ENCODE data around the gene TCF4.

TCF4 gene

GRCh38 chr18:55402731-55403405, 185.1 kb downstream of the TCF4 start:
- Histone ChIP-seq H3K4me2 (ENCODE audit: low read depth, low read length) (no peak overlapping the region), H3K4me3 (ENCODE audit: low read length) (no peak overlapping the region), H3K79me2 (ENCODE audit: low read length) (no peaks in the 10 kb centered on the region), H3K27me3 (replicated peaks; ENCODE audit: insufficient read depth, low read length) (no peaks in the 10 kb centered on the region), H3F3A (ENCODE audit: insufficient read depth, low read length) (no peaks in the 10 kb centered on the region), H3K9ac (ENCODE audit: low read length) (no peak overlapping the region), H3K27ac (ENCODE audit: low read length) (no peak overlapping the region), H3K4me1 (ENCODE audit: low read length) (no peaks in the 10 kb centered on the region), H3K9me3 (replicated peaks; ENCODE audit: insufficient read depth, low read length) (no peaks in the 10 kb centered on the region), H2AFZ (ENCODE audit: low read length) (no peak overlapping the region), H3K36me3 (replicated peaks; ENCODE audit: insufficient read depth, low read length) (no peaks in the 10 kb centered on the region), H4K20me1 (ENCODE audit: insufficient read depth, low read length) (no peaks in the 10 kb centered on the region), H3K9me2 (replicated peaks; ENCODE audit: insufficient read depth, low read length) (no peaks in the 10 kb centered on the region)
- no peak for DNase-seq
- TF ChIP-seq EZH2phosphoT487 (IDR thresholded peaks at IDR 0.05; ENCODE audit: low read length), result no peak
- TF ChIP-seq EZH2 (optimal IDR thresholded peaks at IDR 0.05; ENCODE audit: low read depth, low read length), result no peak
- no peak for TF ChIP-seq CTCF (IDR thresholded peaks at IDR 0.05; ENCODE audit: low read length)

- H3K4me2 ChIP-seq (ENCODE audit: low read depth, low read length), result no peak overlapping the region
- TF ChIP-seq EZH2 (optimal IDR thresholded peaks at IDR 0.05; ENCODE audit: low read depth, low read length), result no peak
- no peak for TF ChIP-seq EZH2phosphoT487 (IDR thresholded peaks at IDR 0.05; ENCODE audit: low read length)
- TF ChIP-seq CTCF (IDR thresholded peaks at IDR 0.05; ENCODE audit: low read length), result no peak
- H3K9ac ChIP-seq (ENCODE audit: low read length), result no peak overlapping the region
- no peaks in the 10 kb centered on the region for H3K9me3 ChIP-seq (replicated peaks; ENCODE audit: insufficient read depth, low read length)
- no peaks in the 10 kb centered on the region for H3K79me2 ChIP-seq (ENCODE audit: low read length)
- DNase-seq, result no peak
- no peak overlapping the region for H3K27ac ChIP-seq (ENCODE audit: low read length)
- H3K4me1 ChIP-seq (ENCODE audit: low read length), result no peaks in the 10 kb centered on the region
- no peaks in the 10 kb centered on the region for H3F3A ChIP-seq (ENCODE audit: insufficient read depth, low read length)
- no peaks in the 10 kb centered on the region for H3K9me2 ChIP-seq (replicated peaks; ENCODE audit: insufficient read depth, low read length)
- H2AFZ ChIP-seq (ENCODE audit: low read length), result no peak overlapping the region
- no peaks in the 10 kb centered on the region for H3K36me3 ChIP-seq (replicated peaks; ENCODE audit: insufficient read depth, low read length)
- H3K4me3 ChIP-seq (ENCODE audit: low read length), result no peak overlapping the region
- no peaks in the 10 kb centered on the region for H3K27me3 ChIP-seq (replicated peaks; ENCODE audit: insufficient read depth, low read length)
- H4K20me1 ChIP-seq (ENCODE audit: insufficient read depth, low read length), result no peaks in the 10 kb centered on the region
Measured at GRCh38 chr18:55401638-55402191, 186.3 kb downstream of the TCF4 start.

- H4K20me1 ChIP-seq (ENCODE audit: insufficient read depth, low read length), result no peaks in the 10 kb centered on the region
- H3K79me2 ChIP-seq (ENCODE audit: low read length), result no peaks in the 10 kb centered on the region
- H3K9ac ChIP-seq (ENCODE audit: low read length), result no peak overlapping the region
- no peak overlapping the region for H2AFZ ChIP-seq (ENCODE audit: low read length)
- H3K4me1 ChIP-seq (ENCODE audit: low read length), result no peaks in the 10 kb centered on the region
- no peak overlapping the region for H3K4me2 ChIP-seq (ENCODE audit: low read depth, low read length)
- H3K9me2 ChIP-seq (replicated peaks; ENCODE audit: insufficient read depth, low read length), result no peaks in the 10 kb centered on the region
- TF ChIP-seq EZH2phosphoT487 (IDR thresholded peaks at IDR 0.05; ENCODE audit: low read length) (no peak), EZH2 (optimal IDR thresholded peaks at IDR 0.05; ENCODE audit: low read depth, low read length) (no peak), CTCF (IDR thresholded peaks at IDR 0.05; ENCODE audit: low read length) (no peak)
- H3K27me3 ChIP-seq (replicated peaks; ENCODE audit: insufficient read depth, low read length), result no peaks in the 10 kb centered on the region
- no peaks in the 10 kb centered on the region for H3F3A ChIP-seq (ENCODE audit: insufficient read depth, low read length)
- no peak overlapping the region for H3K4me3 ChIP-seq (ENCODE audit: low read length)
- H3K36me3 ChIP-seq (replicated peaks; ENCODE audit: insufficient read depth, low read length), result no peaks in the 10 kb centered on the region
- no peaks in the 10 kb centered on the region for H3K9me3 ChIP-seq (replicated peaks; ENCODE audit: insufficient read depth, low read length)
- no peak overlapping the region for H3K27ac ChIP-seq (ENCODE audit: low read length)
- no peak for DNase-seq
Measured at GRCh38 chr18:55400590-55401541, 187.1 kb downstream of the TCF4 start.
